Neural progenitor cell (in vitro differentiated cells): ENCODE results near the gene ZNF324. TPM values are rescaled to one million over a fixed set of nuclear protein-coding genes. Genes with fewer than 3 reads are reported as not detected.

Source experiments
- DNase-seq: peaks from one replicate; pipeline ENCODE4 v3.0.0-alpha.2; 2016; ENCODE audit warnings: low spot score
- H2AFZ ChIP-seq: fragments of 200-600 bp; sonication (generic); replicated peaks from 2 replicates; pipeline ENCODE4 v1.6.1; 2016; ENCODE audit warnings: antibody characterized with exemption
- H3F3A ChIP-seq: fragments of 200-600 bp; sonication (generic); 2 replicates; pipeline ENCODE4 v1.6.1; 2016; ENCODE audit warnings: antibody characterized with exemption, low read depth
- H3K27ac ChIP-seq: fragments of 200-600 bp; sonication (generic); 2 replicates; pipeline ENCODE4 v1.5.1; 2016; ENCODE audit warnings: mild to moderate bottlenecking
- H3K27me3 ChIP-seq: fragments of 200-600 bp; sonication (generic); 2 replicates; pipeline ENCODE4 v1.6.1; 2016; ENCODE audit warnings: mild to moderate bottlenecking, moderate library complexity
- H3K36me3 ChIP-seq: fragments of 200-600 bp; sonication (generic); 2 replicates; pipeline ENCODE4 v1.5.1; 2016
- H3K4me1 ChIP-seq: fragments of 200-600 bp; sonication (generic); 2 replicates; pipeline ENCODE4 v1.6.1; 2016; ENCODE audit warnings: mixed run types
- H3K4me2 ChIP-seq: fragments of 200-600 bp; sonication (generic); 2 replicates; pipeline ENCODE4 v1.6.1; 2016
- H3K4me3 ChIP-seq: fragments of 200-600 bp; sonication (generic); 2 replicates; pipeline ENCODE4 v1.5.1; 2016
- H3K79me2 ChIP-seq: fragments of 200-600 bp; sonication (generic); 2 replicates; pipeline ENCODE4 v1.6.1; 2016; ENCODE audit warnings: low read depth
- H3K9ac ChIP-seq: fragments of 200-600 bp; sonication (generic); 2 replicates; pipeline ENCODE4 v1.6.1; 2016
- H3K9me3 ChIP-seq: fragments of 200-600 bp; sonication (generic); 2 replicates; pipeline ENCODE4 v1.5.1; 2016; ENCODE audit warnings: low read depth
- H4K20me1 ChIP-seq: fragments of 200-600 bp; sonication (generic); 2 replicates; pipeline ENCODE4 v1.6.1; 2016; ENCODE audit warnings: low read depth
- H3K27ac Mint-ChIP-seq: 3 replicates; pipeline ENCODE4 v1.8.0; 2021; ENCODE audit warnings: mixed read lengths
- H3K27me3 Mint-ChIP-seq: 2 replicates; pipeline ENCODE4 v1.8.0; 2022; ENCODE audit warnings: low read depth, mild to moderate bottlenecking, inconsistent platforms, moderate library complexity, mixed read lengths; ENCODE audit not compliant: insufficient read depth
- H3K36me3 Mint-ChIP-seq: 3 replicates; pipeline ENCODE4 v1.8.0; 2021; ENCODE audit warnings: mixed read lengths
- H3K4me1 Mint-ChIP-seq: 3 replicates; pipeline ENCODE4 v1.8.0; 2021; ENCODE audit warnings: mixed read lengths
- H3K4me3 Mint-ChIP-seq: 3 replicates; pipeline ENCODE4 v1.8.0; 2021; ENCODE audit warnings: mild to moderate bottlenecking, moderate library complexity, mixed read lengths
- H3K9me3 Mint-ChIP-seq: 3 replicates; pipeline ENCODE4 v1.8.0; 2020; ENCODE audit warnings: mixed read lengths
- EZH2 ChIP-seq: fragments of 200-600 bp; sonication (generic); IDR thresholded peaks from 2 replicates; pipeline ENCODE4 v1.6.1; 2017; ENCODE audit warnings: antibody characterized with exemption, mild to moderate bottlenecking, moderate library complexity
- EZH2phosphoT487 ChIP-seq: fragments of 200-600 bp; sonication (generic); IDR thresholded peaks from 2 replicates; pipeline ENCODE4 v1.6.1; 2017; ENCODE audit warnings: antibody characterized with exemption
- small RNA-seq: library from RNA; depleted of rRNA; stranded (forward); fragments of <200 nt; gene quantifications from one replicate; pipeline ENCODE3, GENCODE V24; 2015
- total RNA-seq: library from RNA; depleted of rRNA; stranded (reverse); fragments of >200 nt; gene quantifications from 2 replicates; pipeline ENCODE4 v1.2.3, GENCODE V29; 2015; ENCODE audit warnings: low replicate concordance
- TF ChIP-seq, protein P1 (sequence below): fragments of 200-600 bp; sonication (generic); IDR thresholded peaks from 2 replicates; pipeline ENCODE4 v1.5.1; 2017; ENCODE audit warnings: antibody characterized with exemption, mild to moderate bottlenecking

The ZNF324 gene
- total RNA-seq, 1 donor from 2014 or later: 4.2 TPM

DNA sequence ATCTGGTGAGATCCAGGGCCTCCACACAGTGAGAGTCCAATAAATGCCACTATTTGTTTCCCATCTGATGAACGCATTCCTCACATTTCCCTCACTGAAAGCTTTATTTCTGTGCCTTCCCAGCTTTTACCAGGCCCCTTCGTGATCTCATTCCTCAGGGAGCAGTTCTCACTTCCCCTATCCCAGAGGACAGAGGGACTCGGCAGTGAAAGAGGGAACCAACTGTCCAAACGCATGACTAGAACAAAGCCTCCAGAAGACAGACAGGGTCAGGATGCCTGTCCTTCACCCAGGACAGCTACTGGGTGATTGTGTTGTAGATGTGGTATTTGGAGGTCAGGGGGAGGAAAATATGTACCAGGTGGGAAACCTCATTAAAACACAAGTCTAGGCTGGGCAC is 54.8 kb downstream of the ZNF324 start:
- Histone ChIP-seq H3K4me2 (no peak overlapping the region), H3K36me3 (no peaks in the 10 kb centered on the region), H4K20me1 (no peaks in the 10 kb centered on the region), H3K4me3 (no peak overlapping the region), H3K27ac (no peak overlapping the region), H2AFZ (no peak overlapping the region), H3K9ac (no peak overlapping the region), H3K4me1 (peaks cover 11% of the 10 kb centered on the region), H3K27me3 (no peaks in the 10 kb centered on the region), H3F3A (peaks cover 43% of the 10 kb centered on the region), H3K9me3 (no peaks in the 10 kb centered on the region), H3K79me2 (peaks cover 27% of the 10 kb centered on the region)
- DNase-seq: no peak
- TF ChIP-seq EZH2: no peak
- TF ChIP-seq, protein P1, sequence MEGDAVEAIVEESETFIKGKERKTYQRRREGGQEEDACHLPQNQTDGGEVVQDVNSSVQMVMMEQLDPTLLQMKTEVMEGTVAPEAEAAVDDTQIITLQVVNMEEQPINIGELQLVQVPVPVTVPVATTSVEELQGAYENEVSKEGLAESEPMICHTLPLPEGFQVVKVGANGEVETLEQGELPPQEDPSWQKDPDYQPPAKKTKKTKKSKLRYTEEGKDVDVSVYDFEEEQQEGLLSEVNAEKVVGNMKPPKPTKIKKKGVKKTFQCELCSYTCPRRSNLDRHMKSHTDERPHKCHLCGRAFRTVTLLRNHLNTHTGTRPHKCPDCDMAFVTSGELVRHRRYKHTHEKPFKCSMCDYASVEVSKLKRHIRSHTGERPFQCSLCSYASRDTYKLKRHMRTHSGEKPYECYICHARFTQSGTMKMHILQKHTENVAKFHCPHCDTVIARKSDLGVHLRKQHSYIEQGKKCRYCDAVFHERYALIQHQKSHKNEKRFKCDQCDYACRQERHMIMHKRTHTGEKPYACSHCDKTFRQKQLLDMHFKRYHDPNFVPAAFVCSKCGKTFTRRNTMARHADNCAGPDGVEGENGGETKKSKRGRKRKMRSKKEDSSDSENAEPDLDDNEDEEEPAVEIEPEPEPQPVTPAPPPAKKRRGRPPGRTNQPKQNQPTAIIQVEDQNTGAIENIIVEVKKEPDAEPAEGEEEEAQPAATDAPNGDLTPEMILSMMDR: no peak
- TF ChIP-seq EZH2phosphoT487: no peak
- Mint-ChIP-seq H3K36me3 (no peaks in the 10 kb centered on the region), H3K27me3 (peaks cover 15% of the 10 kb centered on the region), H3K27ac (peak overlapping the region; percentile 93), H3K4me1 (peaks cover 23% of the 10 kb centered on the region), H3K9me3 (no peaks in the 10 kb centered on the region), H3K4me3 (peak overlapping the region; percentile 69)

DNA sequence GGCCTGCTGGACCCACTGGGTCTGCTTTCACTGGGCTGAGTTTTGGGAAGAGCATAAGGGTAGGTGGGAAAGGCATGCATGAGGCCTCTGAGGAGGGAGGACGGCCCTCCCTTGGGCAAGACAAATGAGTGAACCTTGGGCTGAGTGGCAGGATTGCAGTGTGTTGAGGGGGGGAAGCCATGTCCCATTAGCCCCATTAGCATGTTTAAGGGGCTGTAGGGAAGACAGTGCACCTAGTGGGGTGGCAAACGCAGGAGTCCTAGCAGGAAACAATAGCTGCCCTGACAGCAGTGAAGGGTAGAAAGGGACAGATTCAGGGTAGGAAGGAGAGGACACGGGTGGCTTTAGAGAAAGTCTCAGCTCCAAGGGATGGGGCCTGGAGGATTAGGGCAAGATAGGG is 55.8 kb downstream of the ZNF324 start:
- H3K4me1 Mint-ChIP-seq: peaks cover 23% of the 10 kb centered on the region

More for the DNA sequence above, 55.8 kb downstream of the ZNF324 start:
- Histone ChIP-seq H3K27me3 (no peaks in the 10 kb centered on the region), H3K27ac (no peak overlapping the region), H3K4me3 (no peak overlapping the region), H3K4me2 (no peak overlapping the region), H4K20me1 (no peaks in the 10 kb centered on the region), H3K4me1 (peaks cover 11% of the 10 kb centered on the region), H3K9ac (no peak overlapping the region), H3K36me3 (no peaks in the 10 kb centered on the region), H3K9me3 (no peaks in the 10 kb centered on the region), H3F3A (peaks cover 43% of the 10 kb centered on the region), H2AFZ (no peak overlapping the region), H3K79me2 (peaks cover 17% of the 10 kb centered on the region)
- Mint-ChIP-seq H3K4me3 (peak overlapping the region; percentile 69), H3K36me3 (no peaks in the 10 kb centered on the region), H3K27me3 (peaks cover 15% of the 10 kb centered on the region), H3K9me3 (no peaks in the 10 kb centered on the region), H3K27ac (peak overlapping the region; percentile 83)
- DNase-seq: no peak
- TF ChIP-seq EZH2 (no peak), EZH2phosphoT487 (no peak)
- TF ChIP-seq, protein P1: no peak

Small RNA genes within 50 kb of the gene (small RNA-seq; reads per million reads assigned to genes)
- gene RN7SL693P (not detected), gene RNU6-1337P (not detected)

Other genes starting within 250 kb of the ZNF324 start
- gene ZNF544, start 238.2 kb upstream of the ZNF324 start, total RNA-seq: 86.0 and 104 TPM in 2 replicates
- gene ZNF8, start 188.1 kb upstream of the ZNF324 start, total RNA-seq: 18.6 and 24.0 TPM in 2 replicates
- 49.8 and 49.9 TPM in 2 replicates for gene ERVK3-1, start 161.7 kb upstream of the ZNF324 start, total RNA-seq
- gene ZSCAN22, start 140.1 kb upstream of the ZNF324 start, total RNA-seq: 1.5 and 2.4 TPM in 2 replicates
- gene A1BG, start 113.6 kb upstream of the ZNF324 start, total RNA-seq: 7.5 and 37.1 TPM in 2 replicates
- gene ZNF497, start 104.3 kb upstream of the ZNF324 start, total RNA-seq: 3.7 and 8.0 TPM in 2 replicates
- 1.4 and 8.5 TPM in 2 replicates for gene ZNF837, start 86.0 kb upstream of the ZNF324 start, total RNA-seq
- gene RPS5, start 79.8 kb upstream of the ZNF324 start, total RNA-seq: 1,938 and 2,407 TPM in 2 replicates
- 0.62 TPM in 1 of 2 replicates, not detected in the other for gene RNF225, start 71.4 kb upstream of the ZNF324 start, total RNA-seq
- 6.9 and 9.3 TPM in 2 replicates for gene ZNF584, start 58.4 kb upstream of the ZNF324 start, total RNA-seq
- gene ZNF132, start 26.9 kb upstream of the ZNF324 start, total RNA-seq: 1.0 and 1.4 TPM in 2 replicates
- gene ZNF324B, start 15.5 kb upstream of the ZNF324 start, total RNA-seq: 3.2 TPM in 2 replicates
- 4.4 and 13.2 TPM in 2 replicates for gene ZNF446, start 9.3 kb downstream of the ZNF324 start, total RNA-seq
- 11.2 and 17.1 TPM in 2 replicates for gene SLC27A5, start 44.9 kb downstream of the ZNF324 start, total RNA-seq
- gene ZBTB45, start 52.7 kb downstream of the ZNF324 start, total RNA-seq: 2.2 and 12.8 TPM in 2 replicates
- 390 and 678 TPM in 2 replicates for gene TRIM28, start 77.0 kb downstream of the ZNF324 start, total RNA-seq
- gene CHMP2A, start 88.0 kb downstream of the ZNF324 start, total RNA-seq: 141 and 148 TPM in 2 replicates
- 59.3 and 73.3 TPM in 2 replicates for gene UBE2M, start 91.5 kb downstream of the ZNF324 start, total RNA-seq
- 8.4 and 32.3 TPM in 2 replicates for gene MZF1, start 106.3 kb downstream of the ZNF324 start, total RNA-seq